SK-N-SH (cell line): ENCODE data around the gene KCNB1. TPM values are rescaled to one million over a fixed set of nuclear protein-coding genes. Genes with fewer than 3 reads are reported as not detected.

Experiments used
- CTCF ChIA-PET: fragments of 300-600, 350-600 bp; formaldehyde crosslinking; extraction: SDS; loops from one replicate; lab custom pipeline; 2021; lab: Yijun Ruan, JAX
- POLR2A ChIA-PET: fragments of 350-600 bp; sonication (Branson Sonifier 250); formaldehyde crosslinking; extraction: SDS; loops from one replicate; lab custom pipeline; 2020; ENCODE audit warnings: antibody characterized with exemption, inconsistent platforms; lab: Yijun Ruan, JAX
- DNase-seq: peaks from one replicate; pipeline ENCODE4 v3.0.0; 2012
- H2AFZ ChIP-seq: fragments of 200-600 bp; sonication (generic); 2 replicates; pipeline ENCODE4 v1.8.1; 2016; ENCODE audit warnings: antibody characterized with exemption, mild to moderate bottlenecking, low read depth
- H3F3A ChIP-seq: fragments of 200-600 bp; sonication (generic); replicated peaks from 2 replicates; pipeline ENCODE3; 2016; ENCODE audit warnings: antibody characterized with exemption, mild to moderate bottlenecking; ENCODE audit not compliant: insufficient read depth
- H3K27ac ChIP-seq, 2 experiments: fragments of 200-500 bp in 1 of 2; fragments of 200-600 bp in 1 of 2; sonication (Bioruptor generic) in 1 of 2; sonication (generic), shearing (Covaris generic) in 1 of 2; 2 replicates each; pipeline versions ENCODE4 v1.5.1 to v1.6.1; 2014 to 2016; ENCODE audit warnings: low read depth in 2 of 2, inconsistent platforms in 1 of 2, low read length in 1 of 2, mild to moderate bottlenecking in 1 of 2, mixed read lengths in 1 of 2
- H3K27me3 ChIP-seq: fragments of 200-600 bp; sonication (generic), shearing (Covaris generic); 2 replicates; pipeline ENCODE4 v1.6.1; 2016; ENCODE audit warnings: mixed run types; ENCODE audit not compliant: insufficient read depth
- H3K36me3 ChIP-seq, 2 experiments: fragments of 200-500 bp in 1 of 2; fragments of 200-600 bp in 1 of 2; sonication (Bioruptor generic) in 1 of 2; sonication (generic) in 1 of 2; replicated peaks in 1 of 2; 2 replicates each; pipeline versions ENCODE3 to v1.5.1; 2014 to 2016; ENCODE audit warnings: low read length in 1 of 2, mild to moderate bottlenecking in 1 of 2; ENCODE audit not compliant: insufficient read depth in 2 of 2, control insufficient read depth in 1 of 2
- H3K4me1 ChIP-seq, 2 experiments: fragments of 200-500 bp in 1 of 2; fragments of 200-600 bp in 1 of 2; sonication (Bioruptor generic) in 1 of 2; sonication (generic), shearing (Covaris generic) in 1 of 2; 2 replicates each; pipeline versions ENCODE4 v1.5.1 to v1.6.1; 2014 to 2016; ENCODE audit warnings: low read depth in 1 of 2, low read length in 1 of 2, mixed run types in 1 of 2; ENCODE audit not compliant: insufficient read depth in 2 of 2, control insufficient read depth in 1 of 2
- H3K4me2 ChIP-seq: fragments of 200-600 bp; sonication (generic), shearing (Covaris generic); 2 replicates; pipeline ENCODE4 v1.6.1; 2017; ENCODE audit warnings: mixed run types
- H3K4me3 ChIP-seq, 2 experiments: fragments of 200-500 bp in 1 of 2; fragments of 200-600 bp in 1 of 2; sonication (Bioruptor generic) in 1 of 2; sonication (generic), shearing (Covaris generic) in 1 of 2; 2 replicates each; pipeline versions ENCODE4 v1.5.1 to v1.8.1; 2014 to 2016; ENCODE audit warnings: low read depth in 2 of 2, inconsistent platforms in 1 of 2, low read length in 1 of 2, mild to moderate bottlenecking in 1 of 2, mixed read lengths in 1 of 2, moderate library complexity in 1 of 2
- H3K79me2 ChIP-seq: fragments of 200-600 bp; sonication (generic); 2 replicates; pipeline ENCODE4 v1.8.1; 2017; ENCODE audit warnings: mild to moderate bottlenecking; ENCODE audit not compliant: insufficient read depth
- H3K9ac ChIP-seq: fragments of 200-600 bp; sonication (generic); 2 replicates; pipeline ENCODE4 v1.6.1; 2017; ENCODE audit warnings: mixed run types
- H3K9me2 ChIP-seq: fragments of 200-600 bp; sonication (generic); 2 replicates; pipeline ENCODE4 v1.6.1; 2017; ENCODE audit warnings: mixed run types
- H3K9me3 ChIP-seq: fragments of 200-600 bp; sonication (generic); 2 replicates; pipeline ENCODE4 v1.6.1; 2017; ENCODE audit warnings: mixed run types, mild to moderate bottlenecking, moderate library complexity
- H4K20me1 ChIP-seq: fragments of 200-600 bp; sonication (generic); 2 replicates; pipeline ENCODE4 v1.6.1; 2017; ENCODE audit warnings: mild to moderate bottlenecking, mixed run types; ENCODE audit not compliant: insufficient read depth
- ELF1 ChIP-seq: IDR thresholded peaks from 2 replicates; pipeline ENCODE4 v1.4.0; 2012
- FOSL2 ChIP-seq: IDR thresholded peaks from 2 replicates; pipeline ENCODE4 v1.4.0; 2012; ENCODE audit warnings: low read depth, mild to moderate bottlenecking, moderate library complexity, borderline replicate concordance
- FOXM1 ChIP-seq: IDR thresholded peaks from 2 replicates; pipeline ENCODE4 v1.4.0; 2012; ENCODE audit warnings: low read depth, mild to moderate bottlenecking
- GATA2 ChIP-seq: sonication (generic); formaldehyde crosslinking; IDR thresholded peaks from 2 replicates; pipeline ENCODE4 v1.5.0; 2020; ENCODE audit warnings: mild to moderate bottlenecking, missing genetic modification reagents
- MEF2A ChIP-seq: IDR thresholded peaks from 2 replicates; pipeline ENCODE4 v1.4.0; 2012; ENCODE audit warnings: low read depth, borderline replicate concordance
- POLR2AphosphoS5 ChIP-seq: IDR thresholded peaks from 2 replicates; pipeline ENCODE4 v1.6.1; 2012; ENCODE audit warnings: low read depth, low read length
- TAF1 ChIP-seq: IDR thresholded peaks from 2 replicates; pipeline ENCODE4 v1.6.1; 2012; ENCODE audit warnings: low read depth, mild to moderate bottlenecking, low read length, moderate library complexity, borderline replicate concordance
- USF1 ChIP-seq: IDR thresholded peaks from 2 replicates; pipeline ENCODE4 v1.4.0; 2012; ENCODE audit warnings: low read depth, borderline replicate concordance
- ZBTB33 ChIP-seq: IDR thresholded peaks from 2 replicates; pipeline ENCODE4 v1.4.0; 2012; ENCODE audit warnings: low read depth, borderline replicate concordance
- WGBS: methylation state at CpG from one replicate; pipeline ENCODE4 v1.1.6; 2017; ENCODE audit warnings: low lambda C conversion rate; 5-methylcytosine and 5-hydroxymethylcytosine counted together
- polyA plus RNA-seq, 3 experiments: library from polyadenylated mRNA; depleted of rRNA; stranded (reverse); fragments of >200 nt; gene quantifications; 2 replicates each; pipeline ENCODE4 v1.2.3, GENCODE V29; 2012
- TF ChIP-seq, protein P1 (sequence below): IDR thresholded peaks from 2 replicates; pipeline ENCODE4 v1.6.1; 2012; ENCODE audit warnings: mild to moderate bottlenecking, low read depth, low read length, moderate library complexity

KCNB1 gene
- polyA plus RNA-seq, 1 of the 3 experiments (the other 2 are of a cell fraction) = 0.82 TPM

DNA sequence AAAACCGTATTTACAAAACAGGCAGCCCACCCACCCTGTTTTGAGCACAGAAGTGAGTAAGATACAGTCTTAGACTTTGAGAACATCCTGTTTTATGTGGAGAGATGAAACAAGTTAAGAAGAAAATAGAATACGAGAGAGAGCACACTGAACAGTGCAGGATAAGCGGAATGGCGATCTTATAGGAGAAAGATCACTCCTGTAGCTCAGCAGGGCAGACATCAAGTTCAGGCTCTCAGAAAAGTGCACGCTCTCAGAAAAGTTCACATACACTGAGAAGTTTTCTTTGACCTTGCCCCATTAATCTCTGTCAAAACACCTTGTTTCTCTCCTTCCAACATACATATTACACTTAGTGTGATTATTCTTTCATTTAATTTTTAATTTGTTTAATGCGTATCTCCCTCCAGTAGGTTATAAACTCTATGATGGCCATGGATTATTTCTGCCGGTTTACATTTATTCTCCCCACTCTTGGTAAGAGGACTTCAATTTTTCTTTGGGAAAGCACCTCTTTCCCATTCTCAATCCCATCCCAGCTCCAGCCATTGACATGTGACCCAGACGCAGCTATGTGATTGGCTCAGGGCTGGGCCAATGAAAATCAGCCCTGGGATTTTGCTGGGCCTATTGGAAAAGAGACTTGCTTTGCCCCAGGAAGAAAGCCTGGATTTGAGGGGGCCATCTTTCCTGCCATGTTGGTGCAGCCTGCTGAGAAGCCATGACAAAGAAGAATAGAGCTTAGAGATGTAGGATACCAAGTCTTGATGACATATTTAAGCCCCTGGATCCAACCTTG, 16.2 kb downstream of the KCNB1 start:
- H3K9ac ChIP-seq = no peak overlapping the region
- H4K20me1 ChIP-seq = no peaks in the 10 kb centered on the region
- no peaks in the 10 kb centered on the region; the same call in 1 of the 2 replicates for H3K27me3 ChIP-seq
- CTCF ChIA-PET = interaction anchor here (0.6 to 3.4 kb wide), 5 partner anchors 10 to 308 kb away, joined by 4 to 13 read pairs (median 5); no protein-coding TSS in a partner anchor
- no peak for DNase-seq
- H3K9me3 ChIP-seq = no peaks in the 10 kb centered on the region
- H3K27ac ChIP-seq = no peak overlapping the region
- no peak overlapping the region for H2AFZ ChIP-seq
- no peaks in the 10 kb centered on the region for H3K36me3 ChIP-seq
- no peaks in the 10 kb centered on the region for H3K9me2 ChIP-seq
- no peaks in the 10 kb centered on the region for H3K4me1 ChIP-seq
- H3K4me3 ChIP-seq = no peak overlapping the region
- POLR2A ChIA-PET = no interaction called here
- no peak for TF ChIP-seq ELF1
- TF ChIP-seq MEF2A = no peak
- TF ChIP-seq, protein P1, sequence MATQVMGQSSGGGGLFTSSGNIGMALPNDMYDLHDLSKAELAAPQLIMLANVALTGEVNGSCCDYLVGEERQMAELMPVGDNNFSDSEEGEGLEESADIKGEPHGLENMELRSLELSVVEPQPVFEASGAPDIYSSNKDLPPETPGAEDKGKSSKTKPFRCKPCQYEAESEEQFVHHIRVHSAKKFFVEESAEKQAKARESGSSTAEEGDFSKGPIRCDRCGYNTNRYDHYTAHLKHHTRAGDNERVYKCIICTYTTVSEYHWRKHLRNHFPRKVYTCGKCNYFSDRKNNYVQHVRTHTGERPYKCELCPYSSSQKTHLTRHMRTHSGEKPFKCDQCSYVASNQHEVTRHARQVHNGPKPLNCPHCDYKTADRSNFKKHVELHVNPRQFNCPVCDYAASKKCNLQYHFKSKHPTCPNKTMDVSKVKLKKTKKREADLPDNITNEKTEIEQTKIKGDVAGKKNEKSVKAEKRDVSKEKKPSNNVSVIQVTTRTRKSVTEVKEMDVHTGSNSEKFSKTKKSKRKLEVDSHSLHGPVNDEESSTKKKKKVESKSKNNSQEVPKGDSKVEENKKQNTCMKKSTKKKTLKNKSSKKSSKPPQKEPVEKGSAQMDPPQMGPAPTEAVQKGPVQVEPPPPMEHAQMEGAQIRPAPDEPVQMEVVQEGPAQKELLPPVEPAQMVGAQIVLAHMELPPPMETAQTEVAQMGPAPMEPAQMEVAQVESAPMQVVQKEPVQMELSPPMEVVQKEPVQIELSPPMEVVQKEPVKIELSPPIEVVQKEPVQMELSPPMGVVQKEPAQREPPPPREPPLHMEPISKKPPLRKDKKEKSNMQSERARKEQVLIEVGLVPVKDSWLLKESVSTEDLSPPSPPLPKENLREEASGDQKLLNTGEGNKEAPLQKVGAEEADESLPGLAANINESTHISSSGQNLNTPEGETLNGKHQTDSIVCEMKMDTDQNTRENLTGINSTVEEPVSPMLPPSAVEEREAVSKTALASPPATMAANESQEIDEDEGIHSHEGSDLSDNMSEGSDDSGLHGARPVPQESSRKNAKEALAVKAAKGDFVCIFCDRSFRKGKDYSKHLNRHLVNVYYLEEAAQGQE = no peak
- TF ChIP-seq USF1 = peak; percentile 38; the same call in 1 of the 2 replicates
- no peak for TF ChIP-seq TAF1
- TF ChIP-seq, all 33 proteins: peak for 1
- Histone ChIP-seq H3F3A (no peaks in the 10 kb centered on the region), H3K4me2 (no peak overlapping the region), H3K79me2 (no peaks in the 10 kb centered on the region)
- WGBS = 75% methylated on average over 8 of the region's 8 CpGs

GRCh38 chr20:49464556-49464955, 17.9 kb downstream of the KCNB1 start:
- H2AFZ ChIP-seq = no peak overlapping the region
- no peak overlapping the region for H3K9ac ChIP-seq
- H3K27me3 ChIP-seq = no peaks in the 10 kb centered on the region; the same call in 1 of the 2 replicates
- no peaks in the 10 kb centered on the region for H3K79me2 ChIP-seq
- ChIA-PET POLR2A (no interaction called here), CTCF (interaction anchor here (0.7 to 3.4 kb wide), 7 partner anchors 12 to 217 kb away, joined by 3 to 13 read pairs (median 5); no protein-coding TSS in a partner anchor)
- no peak overlapping the region for H3K27ac ChIP-seq
- no peaks in the 10 kb centered on the region for H3F3A ChIP-seq
- H3K4me1 ChIP-seq = peaks cover 0 to 5% of the 10 kb centered on the region in 2 experiments; a peak in 1 of 4 replicates
- no peak overlapping the region for H3K4me3 ChIP-seq
- 50% methylated on average over 3 of the region's 7 CpGs for WGBS
- H3K4me2 ChIP-seq = no peak overlapping the region
- TF ChIP-seq FOXM1 (no peak), FOSL2 (no peak), ZBTB33 (no peak), POLR2AphosphoS5 (no peak), GATA2 (CRISPR knock-in tag) (no peak)
- no peaks in the 10 kb centered on the region for H3K9me2 ChIP-seq
- no peaks in the 10 kb centered on the region for H3K9me3 ChIP-seq
- no peak for DNase-seq
- no peaks in the 10 kb centered on the region for H4K20me1 ChIP-seq
- H3K36me3 ChIP-seq = no peaks in the 10 kb centered on the region
